ENCODE data around the gene NAPSA.

Gene NAPSA

GRCh38 chr19:50323782-50324133 is 41.7 kb downstream of the NAPSA start:
- no peak for TF ChIP-seq CTCF (IDR thresholded peaks at IDR 0.05)
- Histone ChIP-seq H3K27ac (no peak overlapping the region), H3K4me3 (no peak overlapping the region)
- DNase-seq (ENCODE audit: low spot score), result no peak

- TF ChIP-seq CTCF (IDR thresholded peaks at IDR 0.05), result no peak
- no peak overlapping the region for H3K27ac ChIP-seq
These were observed 42.3 kb downstream of the NAPSA start for GRCh38 chr19:50322931-50323781.

GRCh38 chr19:50322234-50322633 is 43.2 kb downstream of the NAPSA start:
- H3K4me3 ChIP-seq, result no peak overlapping the region
- no peak for TF ChIP-seq CTCF (IDR thresholded peaks at IDR 0.05)
- DNase-seq (ENCODE audit: low spot score), result no peak
- no peak overlapping the region for H3K27ac ChIP-seq

More at GRCh38 chr19:50322931-50323781, 42.3 kb downstream of the NAPSA start:
- DNase-seq (ENCODE audit: low spot score), result no peak
- H3K4me3 ChIP-seq, result no peak overlapping the region

GRCh38 chr19:50321831-50322230 is 43.6 kb downstream of the NAPSA start:
- H3K4me3 ChIP-seq, result no peak overlapping the region
- TF ChIP-seq CTCF (IDR thresholded peaks at IDR 0.05), result no peak
- DNase-seq (ENCODE audit: low spot score), result no peak
- no peak overlapping the region for H3K27ac ChIP-seq

- Histone ChIP-seq H3K27ac (no peak overlapping the region), H3K4me3 (no peak overlapping the region)
- no peak for TF ChIP-seq CTCF (IDR thresholded peaks at IDR 0.05)
- DNase-seq (ENCODE audit: low spot score), result no peak
These were observed 44.8 kb downstream of the NAPSA start for GRCh38 chr19:50320596-50320995.

GRCh38 chr19:50320051-50320450 is 45.4 kb downstream of the NAPSA start:
- Histone ChIP-seq H3K27ac (no peak overlapping the region), H3K4me3 (no peak overlapping the region)
- TF ChIP-seq CTCF (IDR thresholded peaks at IDR 0.05), result no peak
- DNase-seq (ENCODE audit: low spot score), result no peak

GRCh38 chr19:50319156-50319555 is 46.3 kb downstream of the NAPSA start:
- no peak overlapping the region for H3K27ac ChIP-seq
- TF ChIP-seq CTCF (IDR thresholded peaks at IDR 0.05), result no peak
- H3K4me3 ChIP-seq, result no peak overlapping the region
- no peak for DNase-seq (ENCODE audit: low spot score)
